K562 (cell line): ENCODE data around the gene CETN1. TPM values are rescaled to one million over a fixed set of nuclear protein-coding genes. Genes with fewer than 3 reads are reported as not detected.

Source experiments
- EZH2 ChIP-seq: IDR thresholded peaks from 2 replicates; pipeline ENCODE4 v1.6.1; 2012; ENCODE audit warnings: low read depth, mild to moderate bottlenecking, inconsistent platforms, low read length, borderline replicate concordance
- FOXP1 ChIP-seq: sonication (generic); formaldehyde crosslinking; IDR thresholded peaks from 2 replicates; pipeline ENCODE4 v1.8.0; 2022; ENCODE audit warnings: mild to moderate bottlenecking, missing genetic modification reagents
- HNRNPLL ChIP-seq: fragments of 200-400 bp; formaldehyde crosslinking; IDR thresholded peaks from 2 replicates; pipeline ENCODE4 v1.6.1; 2017; ENCODE audit warnings: low read length, low read depth, mild to moderate bottlenecking; ENCODE audit not compliant: poor library complexity, severe bottlenecking
- KAT2B ChIP-seq: IDR thresholded peaks from one replicate; pipeline ENCODE4 v1.6.1; 2012; ENCODE audit warnings: low read depth, mild to moderate bottlenecking, control low read depth, inconsistent platforms, low read length, moderate library complexity
- MECOM ChIP-seq: fragments of 250-450 bp; sonication (Bioruptor Pico); IDR thresholded peaks from 2 replicates; pipeline ENCODE4 v1.8.0; 2022; ENCODE audit warnings: inconsistent platforms
- NFE2 ChIP-seq: IDR thresholded peaks from 2 replicates; pipeline ENCODE4 v1.6.1; 2014; ENCODE audit warnings: antibody characterized with exemption, low read depth
- PCBP1 ChIP-seq: fragments of 200-400 bp; formaldehyde crosslinking; IDR thresholded peaks from 2 replicates; pipeline ENCODE4 v1.6.1; 2018; ENCODE audit warnings: mild to moderate bottlenecking, low read depth, low read length; ENCODE audit not compliant: poor library complexity, severe bottlenecking
- PCBP2 ChIP-seq: fragments of 200-400 bp; formaldehyde crosslinking; IDR thresholded peaks from 2 replicates; pipeline ENCODE4 v1.6.1; 2018; ENCODE audit warnings: low read length, low read depth, mild to moderate bottlenecking, moderate library complexity; ENCODE audit not compliant: poor library complexity, severe bottlenecking
- PHB ChIP-seq: fragments of 250-450 bp; sonication (Bioruptor Pico); IDR thresholded peaks from 2 replicates; pipeline ENCODE4 v1.5.0; 2021
- SP1 ChIP-seq: sonication (generic); formaldehyde crosslinking; IDR thresholded peaks from 2 replicates; pipeline ENCODE4 v1.8.1; 2022; ENCODE audit warnings: mild to moderate bottlenecking, missing genetic modification reagents
- SREBF1 ChIP-seq: fragments of 150-350 bp; IDR thresholded peaks from 2 replicates; pipeline ENCODE4 v1.6.1; 2014; ENCODE audit warnings: antibody characterized with exemption, low read depth, low read length, borderline replicate concordance
- SREBF2 ChIP-seq: sonication (generic); formaldehyde crosslinking; IDR thresholded peaks from 2 replicates; pipeline ENCODE4 v1.4.0; 2020; ENCODE audit warnings: mild to moderate bottlenecking, missing genetic modification reagents
- ZFP1 ChIP-seq: fragments of 450-650 bp; formaldehyde crosslinking; IDR thresholded peaks from 2 replicates; pipeline ENCODE4 v1.4.0; 2020; ENCODE audit warnings: mild to moderate bottlenecking, mixed read lengths
- ZFP36 ChIP-seq: fragments of 150-350 bp; IDR thresholded peaks from 2 replicates; pipeline ENCODE4 v1.6.1; 2018; ENCODE audit warnings: low read length, low read depth; ENCODE audit not compliant: partially characterized antibody
- ZNF644 ChIP-seq: fragments of 200-800 bp; sonication (Bioruptor generic); IDR thresholded peaks from 2 replicates; pipeline ENCODE4 v1.6.1; 2016; ENCODE audit warnings: low read depth, missing genetic modification characterization, missing compliant biosample characterization
- ZNF766 ChIP-seq: fragments of 200-800 bp; sonication (Bioruptor generic); conservative IDR thresholded peaks from 2 replicates; pipeline ENCODE4 v1.6.1; 2016; ENCODE audit warnings: missing genetic modification characterization, missing compliant biosample characterization
- polyA plus RNA-seq, 8 experiments: library from polyadenylated mRNA; depleted of rRNA in 4 of 8; stranded (reverse) in 5 of 8; unstranded in 3 of 8; fragments of >200 nt; fragmentation: Nextera tagmentation in 2 of 8; fragmentation: Illumina TruSeq in 1 of 8; extraction: Ambion mirVana in 2 of 8; extraction: Trizol in 1 of 8; gene quantifications; 2 replicates each; pipeline versions ENCODE4 v1.2.1 to v1.2.3, GENCODE V29; 2011 to 2014; ENCODE audit warnings: inconsistent platforms in 1 of 8, missing spikeins in 1 of 8
- total RNA-seq, 7 experiments: library from RNA; depleted of rRNA in 6 of 7; stranded (reverse); fragments of >200 nt in 6 of 7; fragmentation: Illumina TruSeq in 2 of 7; extraction: Trizol in 2 of 7; gene quantifications; 2 replicates each; pipeline versions ENCODE4 v1.2.1 to v1.2.3, GENCODE V29; 2011 to 2021; ENCODE audit warnings: low replicate concordance in 1 of 7
- TF ChIP-seq, protein P1 (sequence below), 2 experiments: fragments of 450-650 bp; IDR thresholded peaks; 2 replicates each; pipeline ENCODE4 v1.6.1; 2016
- TF ChIP-seq, protein P2 (sequence below): fragments of 250-450 bp; sonication (Bioruptor Pico); IDR thresholded peaks from 2 replicates; pipeline ENCODE4 v1.4.0; 2020
- TF ChIP-seq, protein P3 (sequence below): fragments of 250-450 bp; sonication (Bioruptor Pico); IDR thresholded peaks from 2 replicates; pipeline ENCODE4 v1.5.0; 2022; ENCODE audit warnings: mild to moderate bottlenecking

CETN1 gene
- total and polyA plus RNA-seq, 9 of the 15 experiments (the other 6 are each of a cell fraction or from before 2014, with no cell fraction given) = 0.07 to 0.34 (median 0.19) TPM; not detected in 3

DNA sequence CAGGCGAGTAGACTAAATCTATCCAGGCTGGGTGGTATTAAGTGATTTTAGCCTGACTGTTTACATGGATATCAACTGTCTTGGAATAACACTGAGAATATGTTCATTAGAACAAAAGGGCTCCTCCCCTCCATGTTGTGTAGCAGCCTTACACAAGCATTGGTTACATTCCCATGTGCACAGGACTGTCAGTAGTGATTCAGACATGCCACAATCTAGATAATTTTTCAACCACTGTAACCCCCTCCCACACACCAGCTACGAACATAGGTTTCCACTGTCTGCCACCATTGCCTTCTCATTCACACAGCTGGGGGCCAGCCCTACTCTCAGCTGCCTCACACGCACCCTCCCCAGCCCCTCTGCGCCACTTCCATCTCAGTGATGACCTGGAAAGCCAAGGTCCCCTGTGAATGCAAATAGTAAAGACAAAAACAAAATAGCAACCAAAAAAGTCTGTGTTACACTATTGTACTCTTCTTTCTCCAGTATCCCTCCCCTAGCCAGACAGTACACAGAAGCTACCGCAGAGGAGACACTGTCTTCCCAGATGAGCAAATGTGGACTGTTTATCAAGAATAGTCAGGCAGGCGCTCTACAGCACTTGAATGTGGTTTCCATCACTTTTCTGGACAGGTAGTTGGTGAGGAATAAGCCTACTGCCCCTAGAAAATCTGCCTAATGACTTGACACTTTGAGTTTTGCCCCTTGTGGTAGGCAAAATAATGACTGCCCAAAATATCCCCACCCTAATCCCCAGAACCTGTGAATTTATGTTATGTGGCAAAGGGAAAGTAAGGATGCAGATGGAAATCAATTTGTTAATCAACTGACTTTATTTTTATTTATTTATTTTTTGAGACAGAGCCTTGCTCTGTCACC, 49.3 kb downstream of the CETN1 start (continued):
- TF ChIP-seq, protein P1, sequence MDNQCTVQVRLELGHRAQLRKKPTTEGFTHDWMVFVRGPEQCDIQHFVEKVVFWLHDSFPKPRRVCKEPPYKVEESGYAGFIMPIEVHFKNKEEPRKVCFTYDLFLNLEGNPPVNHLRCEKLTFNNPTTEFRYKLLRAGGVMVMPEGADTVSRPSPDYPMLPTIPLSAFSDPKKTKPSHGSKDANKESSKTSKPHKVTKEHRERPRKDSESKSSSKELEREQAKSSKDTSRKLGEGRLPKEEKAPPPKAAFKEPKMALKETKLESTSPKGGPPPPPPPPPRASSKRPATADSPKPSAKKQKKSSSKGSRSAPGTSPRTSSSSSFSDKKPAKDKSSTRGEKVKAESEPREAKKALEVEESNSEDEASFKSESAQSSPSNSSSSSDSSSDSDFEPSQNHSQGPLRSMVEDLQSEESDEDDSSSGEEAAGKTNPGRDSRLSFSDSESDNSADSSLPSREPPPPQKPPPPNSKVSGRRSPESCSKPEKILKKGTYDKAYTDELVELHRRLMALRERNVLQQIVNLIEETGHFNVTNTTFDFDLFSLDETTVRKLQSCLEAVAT (IDR thresholded peaks at IDR 0.05) = no peak
- TF ChIP-seq ZFP1 = no peak
- TF ChIP-seq SREBF2 (CRISPR knock-in tag) = no peak
- TF ChIP-seq, protein P2, sequence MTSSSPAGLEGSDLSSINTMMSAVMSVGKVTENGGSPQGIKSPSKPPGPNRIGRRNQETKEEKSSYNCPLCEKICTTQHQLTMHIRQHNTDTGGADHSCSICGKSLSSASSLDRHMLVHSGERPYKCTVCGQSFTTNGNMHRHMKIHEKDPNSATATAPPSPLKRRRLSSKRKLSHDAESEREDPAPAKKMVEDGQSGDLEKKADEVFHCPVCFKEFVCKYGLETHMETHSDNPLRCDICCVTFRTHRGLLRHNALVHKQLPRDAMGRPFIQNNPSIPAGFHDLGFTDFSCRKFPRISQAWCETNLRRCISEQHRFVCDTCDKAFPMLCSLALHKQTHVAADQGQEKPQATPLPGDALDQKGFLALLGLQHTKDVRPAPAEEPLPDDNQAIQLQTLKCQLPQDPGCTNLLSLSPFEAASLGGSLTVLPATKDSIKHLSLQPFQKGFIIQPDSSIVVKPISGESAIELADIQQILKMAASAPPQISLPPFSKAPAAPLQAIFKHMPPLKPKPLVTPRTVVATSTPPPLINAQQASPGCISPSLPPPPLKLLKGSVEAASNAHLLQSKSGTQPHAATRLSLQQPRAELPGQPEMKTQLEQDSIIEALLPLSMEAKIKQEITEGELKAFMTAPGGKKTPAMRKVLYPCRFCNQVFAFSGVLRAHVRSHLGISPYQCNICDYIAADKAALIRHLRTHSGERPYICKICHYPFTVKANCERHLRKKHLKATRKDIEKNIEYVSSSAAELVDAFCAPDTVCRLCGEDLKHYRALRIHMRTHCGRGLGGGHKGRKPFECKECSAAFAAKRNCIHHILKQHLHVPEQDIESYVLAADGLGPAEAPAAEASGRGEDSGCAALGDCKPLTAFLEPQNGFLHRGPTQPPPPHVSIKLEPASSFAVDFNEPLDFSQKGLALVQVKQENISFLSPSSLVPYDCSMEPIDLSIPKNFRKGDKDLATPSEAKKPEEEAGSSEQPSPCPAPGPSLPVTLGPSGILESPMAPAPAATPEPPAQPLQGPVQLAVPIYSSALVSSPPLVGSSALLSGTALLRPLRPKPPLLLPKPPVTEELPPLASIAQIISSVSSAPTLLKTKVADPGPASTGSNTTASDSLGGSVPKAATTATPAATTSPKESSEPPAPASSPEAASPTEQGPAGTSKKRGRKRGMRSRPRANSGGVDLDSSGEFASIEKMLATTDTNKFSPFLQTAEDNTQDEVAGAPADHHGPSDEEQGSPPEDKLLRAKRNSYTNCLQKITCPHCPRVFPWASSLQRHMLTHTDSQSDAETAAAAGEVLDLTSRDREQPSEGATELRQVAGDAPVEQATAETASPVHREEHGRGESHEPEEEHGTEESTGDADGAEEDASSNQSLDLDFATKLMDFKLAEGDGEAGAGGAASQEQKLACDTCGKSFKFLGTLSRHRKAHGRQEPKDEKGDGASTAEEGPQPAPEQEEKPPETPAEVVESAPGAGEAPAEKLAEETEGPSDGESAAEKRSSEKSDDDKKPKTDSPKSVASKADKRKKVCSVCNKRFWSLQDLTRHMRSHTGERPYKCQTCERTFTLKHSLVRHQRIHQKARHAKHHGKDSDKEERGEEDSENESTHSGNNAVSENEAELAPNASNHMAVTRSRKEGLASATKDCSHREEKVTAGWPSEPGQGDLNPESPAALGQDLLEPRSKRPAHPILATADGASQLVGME = no peak
- TF ChIP-seq KAT2B = no peak
- TF ChIP-seq SREBF1 = no peak
- TF ChIP-seq, protein P3, sequence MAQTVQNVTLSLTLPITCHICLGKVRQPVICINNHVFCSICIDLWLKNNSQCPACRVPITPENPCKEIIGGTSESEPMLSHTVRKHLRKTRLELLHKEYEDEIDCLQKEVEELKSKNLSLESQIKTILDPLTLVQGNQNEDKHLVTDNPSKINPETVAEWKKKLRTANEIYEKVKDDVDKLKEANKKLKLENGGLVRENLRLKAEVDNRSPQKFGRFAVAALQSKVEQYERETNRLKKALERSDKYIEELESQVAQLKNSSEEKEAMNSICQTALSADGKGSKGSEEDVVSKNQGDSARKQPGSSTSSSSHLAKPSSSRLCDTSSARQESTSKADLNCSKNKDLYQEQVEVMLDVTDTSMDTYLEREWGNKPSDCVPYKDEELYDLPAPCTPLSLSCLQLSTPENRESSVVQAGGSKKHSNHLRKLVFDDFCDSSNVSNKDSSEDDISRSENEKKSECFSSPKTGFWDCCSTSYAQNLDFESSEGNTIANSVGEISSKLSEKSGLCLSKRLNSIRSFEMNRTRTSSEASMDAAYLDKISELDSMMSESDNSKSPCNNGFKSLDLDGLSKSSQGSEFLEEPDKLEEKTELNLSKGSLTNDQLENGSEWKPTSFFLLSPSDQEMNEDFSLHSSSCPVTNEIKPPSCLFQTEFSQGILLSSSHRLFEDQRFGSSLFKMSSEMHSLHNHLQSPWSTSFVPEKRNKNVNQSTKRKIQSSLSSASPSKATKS (CRISPR knock-in tag) = no peak
- TF ChIP-seq ZNF766 (CRISPR knock-in tag) = no peak
- no peak for TF ChIP-seq FOXP1 (CRISPR knock-in tag)
- no peak for TF ChIP-seq SP1
- TF ChIP-seq PCBP2 = no peak
- TF ChIP-seq PCBP1 = no peak
- TF ChIP-seq PHB (CRISPR knock-in tag) = no peak
- peak; percentile 74 for TF ChIP-seq NFE2
- TF ChIP-seq ZFP36 = no peak
- no peak for TF ChIP-seq MECOM
- TF ChIP-seq EZH2 = no peak
- TF ChIP-seq HNRNPLL = no peak
- TF ChIP-seq ZNF644 (tag) = no peak
